WTC11 (cell line): ENCODE results near the gene SRPK3. TPM values are rescaled to one million over a fixed set of nuclear protein-coding genes. Genes with fewer than 3 reads are reported as not detected.

Source experiments
- ATAC-seq: fragments of 200-7000 bp; cut with Tn5 transposase; 2 replicates; pipeline ENCODE4 v1.10.0; 2021; ENCODE audit warnings: mild to moderate bottlenecking, moderate library complexity
- CTCF ChIA-PET: fragments of 300-600 bp; sonication (Branson Sonifier 250); formaldehyde crosslinking; loops from one replicate; lab custom pipeline; 2021; ENCODE audit warnings: antibody characterized with exemption; lab: Charles Lee
- POLR2A ChIA-PET: fragments of 350-600 bp; sonication (Branson Sonifier 250); formaldehyde crosslinking; loops from one replicate; lab custom pipeline; 2021; ENCODE audit warnings: antibody characterized with exemption; lab: Charles Lee
- DNase-seq: peaks from one replicate; pipeline ENCODE4 v3.0.0; 2021; ENCODE audit warnings: low spot score
- H3K27ac Mint-ChIP-seq: 2 replicates; pipeline ENCODE4 v1.8.0; 2021; ENCODE audit warnings: mixed read lengths
- H3K27me3 Mint-ChIP-seq: 2 replicates; pipeline ENCODE4 v1.8.0; 2021; ENCODE audit warnings: low read depth, mild to moderate bottlenecking, moderate library complexity, mixed read lengths
- H3K36me3 Mint-ChIP-seq: 2 replicates; pipeline ENCODE4 v1.8.0; 2021; ENCODE audit warnings: mixed read lengths
- H3K4me1 Mint-ChIP-seq: 2 replicates; pipeline ENCODE4 v1.8.0; 2022; ENCODE audit warnings: mixed read lengths
- H3K4me3 Mint-ChIP-seq: 2 replicates; pipeline ENCODE4 v1.8.0; 2021; ENCODE audit warnings: mild to moderate bottlenecking, moderate library complexity, mixed read lengths
- H3K9me3 Mint-ChIP-seq: 2 replicates; pipeline ENCODE4 v1.8.0; 2021; ENCODE audit warnings: mixed read lengths
- ETV6 ChIP-seq: sonication (generic); formaldehyde crosslinking; IDR thresholded peaks from 2 replicates; pipeline ENCODE4 v1.8.1; 2022; ENCODE audit warnings: mild to moderate bottlenecking, missing genetic modification reagents
- HMGXB4 ChIP-seq: sonication (generic); formaldehyde crosslinking; IDR thresholded peaks from 2 replicates; pipeline ENCODE4 v1.8.1; 2023; ENCODE audit warnings: mild to moderate bottlenecking, moderate library complexity, missing genetic modification reagents
- MXD4 ChIP-seq: fragments of 250-450 bp; sonication (Bioruptor Pico); IDR thresholded peaks from 2 replicates; pipeline ENCODE4 v1.8.0; 2021; ENCODE audit warnings: mild to moderate bottlenecking, moderate library complexity, borderline replicate concordance
- NFATC4 ChIP-seq: fragments of 250-450 bp; sonication (Bioruptor Pico); IDR thresholded peaks from 2 replicates; pipeline ENCODE4 v1.9.0; 2021; ENCODE audit warnings: mild to moderate bottlenecking
- NR1H2 ChIP-seq: sonication (generic); formaldehyde crosslinking; IDR thresholded peaks from 2 replicates; pipeline ENCODE4 v1.9.0; 2021; ENCODE audit warnings: mild to moderate bottlenecking, moderate library complexity, missing genetic modification reagents
- SMAD4 ChIP-seq: sonication (generic); formaldehyde crosslinking; IDR thresholded peaks from 2 replicates; pipeline ENCODE4 v1.8.0; 2022; ENCODE audit warnings: mild to moderate bottlenecking, missing genetic modification reagents
- TP53 ChIP-seq: sonication (generic); formaldehyde crosslinking; IDR thresholded peaks from 2 replicates; pipeline ENCODE4 v1.8.1; 2023; ENCODE audit warnings: mild to moderate bottlenecking, missing genetic modification reagents
- ZNF219 ChIP-seq: sonication (generic); formaldehyde crosslinking; IDR thresholded peaks from 2 replicates; pipeline ENCODE4 v1.8.0; 2023; ENCODE audit warnings: missing genetic modification reagents, mild to moderate bottlenecking, borderline replicate concordance
- ZNF317 ChIP-seq: sonication (generic); formaldehyde crosslinking; IDR thresholded peaks from 2 replicates; pipeline ENCODE4 v1.8.1; 2023; ENCODE audit warnings: low read depth, mild to moderate bottlenecking, moderate library complexity, missing genetic modification reagents, borderline replicate concordance
- ZNF671 ChIP-seq: fragments of 250-450 bp; sonication (Bioruptor Pico); IDR thresholded peaks from 2 replicates; pipeline ENCODE4 v1.8.0; 2021; ENCODE audit warnings: mild to moderate bottlenecking
- total RNA-seq: library from RNA; stranded (reverse); gene quantifications from 3 replicates; pipeline ENCODE4 v1.2.3, GENCODE V29; 2021
- TF ChIP-seq, protein P1 (sequence below): sonication (generic); formaldehyde crosslinking; IDR thresholded peaks from 2 replicates; pipeline ENCODE4 v1.8.1; 2023; ENCODE audit warnings: mild to moderate bottlenecking, missing genetic modification reagents, borderline replicate concordance
- TF ChIP-seq, protein P2 (sequence below): sonication (generic); formaldehyde crosslinking; IDR thresholded peaks from 2 replicates; pipeline ENCODE4 v1.8.1; 2022; ENCODE audit warnings: mild to moderate bottlenecking, missing genetic modification reagents, moderate library complexity, borderline replicate concordance
- TF ChIP-seq, protein P3 (sequence below): fragments of 200-600 bp; IDR thresholded peaks from 2 replicates; pipeline ENCODE4 v1.8.0; 2022; ENCODE audit warnings: antibody characterized with exemption
- TF ChIP-seq, protein P4 (sequence below): fragments of 250-450 bp; sonication (Bioruptor Pico); IDR thresholded peaks from 2 replicates; pipeline ENCODE4 v1.9.0; 2021; ENCODE audit warnings: moderate library complexity, mild to moderate bottlenecking, inconsistent platforms, borderline replicate concordance

Gene SRPK3
- total RNA-seq, 1 experiment from 2014 or later: not detected

DNA sequence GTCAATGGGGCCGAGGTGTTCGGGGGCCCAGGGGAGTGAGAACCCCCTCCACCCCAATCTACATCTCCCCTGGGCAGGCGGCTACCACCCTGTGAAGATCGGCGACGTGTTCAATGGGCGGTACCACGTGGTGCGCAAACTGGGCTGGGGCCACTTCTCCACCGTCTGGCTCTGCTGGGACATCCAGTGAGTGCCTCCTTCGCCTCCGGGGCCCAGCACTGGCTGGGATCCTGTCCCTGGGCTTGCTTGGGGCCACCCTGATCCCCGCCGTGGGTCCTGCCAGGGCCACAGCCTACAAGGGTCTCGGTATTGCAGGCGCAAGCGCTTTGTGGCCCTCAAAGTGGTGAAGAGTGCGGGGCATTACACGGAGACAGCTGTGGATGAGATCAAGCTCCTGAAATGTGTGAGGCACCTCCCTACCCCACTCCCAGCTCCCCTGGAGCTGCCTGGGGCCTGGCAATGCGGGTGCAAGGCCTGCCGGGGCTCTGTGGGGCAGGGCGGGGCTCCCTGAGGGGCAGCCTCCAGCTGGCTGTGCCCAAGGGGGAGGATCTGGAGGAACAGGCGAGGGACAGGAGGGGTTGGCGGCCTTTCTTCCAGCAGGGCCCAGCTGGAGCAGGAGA is 697 bp downstream of the SRPK3 start:
- no peaks in the 10 kb centered on the region for H3K27me3 Mint-ChIP-seq
- H3K4me3 Mint-ChIP-seq: no peak overlapping the region
- ChIA-PET CTCF (interaction anchor here (0.9 to 1.4 kb wide), 3 partner anchors 13 to 166 kb away, joined by 3 to 5 read pairs (median 4); partner anchors contain the start of gene PLXNB3), POLR2A (no interaction called here)
- DNase-seq (no peak), ATAC-seq (no peak)
- H3K9me3 Mint-ChIP-seq: no peaks in the 10 kb centered on the region
- peaks cover 2% of the 10 kb centered on the region for H3K36me3 Mint-ChIP-seq
- H3K4me1 Mint-ChIP-seq: no peaks in the 10 kb centered on the region; the same call in 1 of the 2 replicates
- TF ChIP-seq ETV6 (CRISPR knock-in tag): no peak
- TF ChIP-seq MXD4 (CRISPR knock-in tag): no peak
- TF ChIP-seq, protein P1, sequence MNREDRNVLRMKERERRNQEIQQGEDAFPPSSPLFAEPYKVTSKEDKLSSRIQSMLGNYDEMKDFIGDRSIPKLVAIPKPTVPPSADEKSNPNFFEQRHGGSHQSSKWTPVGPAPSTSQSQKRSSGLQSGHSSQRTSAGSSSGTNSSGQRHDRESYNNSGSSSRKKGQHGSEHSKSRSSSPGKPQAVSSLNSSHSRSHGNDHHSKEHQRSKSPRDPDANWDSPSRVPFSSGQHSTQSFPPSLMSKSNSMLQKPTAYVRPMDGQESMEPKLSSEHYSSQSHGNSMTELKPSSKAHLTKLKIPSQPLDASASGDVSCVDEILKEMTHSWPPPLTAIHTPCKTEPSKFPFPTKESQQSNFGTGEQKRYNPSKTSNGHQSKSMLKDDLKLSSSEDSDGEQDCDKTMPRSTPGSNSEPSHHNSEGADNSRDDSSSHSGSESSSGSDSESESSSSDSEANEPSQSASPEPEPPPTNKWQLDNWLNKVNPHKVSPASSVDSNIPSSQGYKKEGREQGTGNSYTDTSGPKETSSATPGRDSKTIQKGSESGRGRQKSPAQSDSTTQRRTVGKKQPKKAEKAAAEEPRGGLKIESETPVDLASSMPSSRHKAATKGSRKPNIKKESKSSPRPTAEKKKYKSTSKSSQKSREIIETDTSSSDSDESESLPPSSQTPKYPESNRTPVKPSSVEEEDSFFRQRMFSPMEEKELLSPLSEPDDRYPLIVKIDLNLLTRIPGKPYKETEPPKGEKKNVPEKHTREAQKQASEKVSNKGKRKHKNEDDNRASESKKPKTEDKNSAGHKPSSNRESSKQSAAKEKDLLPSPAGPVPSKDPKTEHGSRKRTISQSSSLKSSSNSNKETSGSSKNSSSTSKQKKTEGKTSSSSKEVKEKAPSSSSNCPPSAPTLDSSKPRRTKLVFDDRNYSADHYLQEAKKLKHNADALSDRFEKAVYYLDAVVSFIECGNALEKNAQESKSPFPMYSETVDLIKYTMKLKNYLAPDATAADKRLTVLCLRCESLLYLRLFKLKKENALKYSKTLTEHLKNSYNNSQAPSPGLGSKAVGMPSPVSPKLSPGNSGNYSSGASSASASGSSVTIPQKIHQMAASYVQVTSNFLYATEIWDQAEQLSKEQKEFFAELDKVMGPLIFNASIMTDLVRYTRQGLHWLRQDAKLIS (CRISPR knock-in tag): no peak
- no peak for TF ChIP-seq SMAD4 (CRISPR knock-in tag)
- no peak for TF ChIP-seq TP53 (CRISPR knock-in tag)
- TF ChIP-seq, protein P2, sequence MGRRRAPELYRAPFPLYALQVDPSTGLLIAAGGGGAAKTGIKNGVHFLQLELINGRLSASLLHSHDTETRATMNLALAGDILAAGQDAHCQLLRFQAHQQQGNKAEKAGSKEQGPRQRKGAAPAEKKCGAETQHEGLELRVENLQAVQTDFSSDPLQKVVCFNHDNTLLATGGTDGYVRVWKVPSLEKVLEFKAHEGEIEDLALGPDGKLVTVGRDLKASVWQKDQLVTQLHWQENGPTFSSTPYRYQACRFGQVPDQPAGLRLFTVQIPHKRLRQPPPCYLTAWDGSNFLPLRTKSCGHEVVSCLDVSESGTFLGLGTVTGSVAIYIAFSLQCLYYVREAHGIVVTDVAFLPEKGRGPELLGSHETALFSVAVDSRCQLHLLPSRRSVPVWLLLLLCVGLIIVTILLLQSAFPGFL (CRISPR knock-in tag): no peak
- TF ChIP-seq NR1H2 (CRISPR knock-in tag): no peak
- TF ChIP-seq, protein P3, sequence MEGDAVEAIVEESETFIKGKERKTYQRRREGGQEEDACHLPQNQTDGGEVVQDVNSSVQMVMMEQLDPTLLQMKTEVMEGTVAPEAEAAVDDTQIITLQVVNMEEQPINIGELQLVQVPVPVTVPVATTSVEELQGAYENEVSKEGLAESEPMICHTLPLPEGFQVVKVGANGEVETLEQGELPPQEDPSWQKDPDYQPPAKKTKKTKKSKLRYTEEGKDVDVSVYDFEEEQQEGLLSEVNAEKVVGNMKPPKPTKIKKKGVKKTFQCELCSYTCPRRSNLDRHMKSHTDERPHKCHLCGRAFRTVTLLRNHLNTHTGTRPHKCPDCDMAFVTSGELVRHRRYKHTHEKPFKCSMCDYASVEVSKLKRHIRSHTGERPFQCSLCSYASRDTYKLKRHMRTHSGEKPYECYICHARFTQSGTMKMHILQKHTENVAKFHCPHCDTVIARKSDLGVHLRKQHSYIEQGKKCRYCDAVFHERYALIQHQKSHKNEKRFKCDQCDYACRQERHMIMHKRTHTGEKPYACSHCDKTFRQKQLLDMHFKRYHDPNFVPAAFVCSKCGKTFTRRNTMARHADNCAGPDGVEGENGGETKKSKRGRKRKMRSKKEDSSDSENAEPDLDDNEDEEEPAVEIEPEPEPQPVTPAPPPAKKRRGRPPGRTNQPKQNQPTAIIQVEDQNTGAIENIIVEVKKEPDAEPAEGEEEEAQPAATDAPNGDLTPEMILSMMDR: no peak
- no peak for TF ChIP-seq ZNF671
- TF ChIP-seq, protein P4, sequence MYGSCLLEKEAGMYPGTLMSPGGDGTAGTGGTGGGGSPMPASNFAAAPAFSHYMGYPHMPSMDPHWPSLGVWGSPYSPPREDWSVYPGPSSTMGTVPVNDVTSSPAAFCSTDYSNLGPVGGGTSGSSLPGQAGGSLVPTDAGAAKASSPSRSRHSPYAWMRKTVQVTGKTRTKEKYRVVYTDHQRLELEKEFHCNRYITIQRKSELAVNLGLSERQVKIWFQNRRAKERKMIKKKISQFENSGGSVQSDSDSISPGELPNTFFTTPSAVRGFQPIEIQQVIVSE (CRISPR knock-in tag): no peak
- H3K27ac Mint-ChIP-seq: no peak overlapping the region

- ATAC-seq: peak; percentile 36
Measured at GRCh38 chrX:153782313-153782712, 1.5 kb downstream of the SRPK3 start.

More at GRCh38 chrX:153782313-153782712, 1.5 kb downstream of the SRPK3 start:
- Mint-ChIP-seq H3K27ac (no peak overlapping the region), H3K27me3 (no peaks in the 10 kb centered on the region), H3K36me3 (peaks cover 3% of the 10 kb centered on the region), H3K4me1 (no peaks in the 10 kb centered on the region; the same call in 1 of the 2 replicates), H3K4me3 (no peak overlapping the region), H3K9me3 (no peaks in the 10 kb centered on the region)
- ChIA-PET CTCF (interaction anchor here (0.9 to 1.1 kb wide), 3 partner anchors 12 to 165 kb away, joined by 5 to 6 read pairs (median 5); partner anchors contain the start of genes IDH3G and SSR4), POLR2A (no interaction called here)
- TF ChIP-seq ZNF317 (CRISPR knock-in tag) (no peak), ZNF219 (CRISPR knock-in tag) (no peak), HMGXB4 (CRISPR knock-in tag) (no peak), NFATC4 (no peak)
- TF ChIP-seq, protein P3: no peak
- DNase-seq: peak; percentile 48
